ENCODE results near the gene SPSB1.

Gene SPSB1

DNA sequence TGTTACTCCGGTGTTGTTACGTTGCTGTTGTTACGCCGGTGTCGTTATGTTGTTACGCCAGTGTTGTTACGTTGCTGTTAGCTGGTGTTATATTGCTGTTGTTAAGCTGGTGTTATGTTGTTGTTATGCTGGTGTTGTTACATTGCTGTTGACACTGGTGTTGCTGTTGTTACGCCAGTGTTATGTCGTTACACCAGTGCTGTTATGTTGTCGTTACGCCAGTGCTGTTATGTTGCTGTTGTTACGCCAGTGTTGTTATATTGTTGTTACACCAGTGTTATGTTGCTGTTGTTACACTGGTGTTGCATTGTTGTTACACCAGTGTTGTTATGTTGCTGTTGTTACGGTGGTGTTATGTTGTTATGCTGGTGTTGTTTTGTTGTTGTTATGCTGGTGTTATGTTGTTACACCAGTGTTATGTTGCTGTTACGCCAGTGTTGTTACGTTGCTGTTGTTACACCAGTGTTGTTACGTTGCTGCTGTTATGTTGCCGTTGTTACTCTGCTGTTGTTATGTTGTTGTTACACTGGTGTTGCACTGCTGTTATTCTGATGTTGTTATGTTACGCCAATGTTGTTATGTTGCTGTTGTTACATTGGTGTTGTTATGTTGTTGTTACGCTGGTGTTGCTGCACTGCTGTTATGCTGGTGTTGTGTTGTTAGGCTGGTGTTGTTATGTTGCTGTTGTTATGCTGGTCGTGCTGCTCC, 32.5 kb upstream of the SPSB1 start:
- no peak for DNase-seq

DNA sequence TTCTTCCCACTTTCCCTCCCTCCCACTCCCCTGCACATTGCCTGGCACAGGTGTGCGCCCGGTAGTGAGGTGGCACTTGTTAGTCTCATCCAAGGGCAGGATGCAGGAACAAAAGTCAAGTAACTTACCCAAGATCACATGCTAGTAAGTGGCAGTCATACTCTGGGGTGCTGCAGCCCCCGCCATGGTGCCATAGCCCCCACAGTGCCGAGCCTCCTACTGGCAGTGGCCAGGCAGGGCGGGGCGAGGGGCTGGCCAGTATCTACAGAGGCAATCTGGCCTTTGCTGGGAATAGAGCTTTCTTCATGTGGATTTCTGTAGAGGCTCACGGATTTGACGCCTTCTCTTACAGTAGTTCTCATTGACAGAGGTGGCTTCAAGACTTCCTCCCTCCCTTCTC, 31.2 kb upstream of the SPSB1 start:
- DNase-seq: no peak

DNA sequence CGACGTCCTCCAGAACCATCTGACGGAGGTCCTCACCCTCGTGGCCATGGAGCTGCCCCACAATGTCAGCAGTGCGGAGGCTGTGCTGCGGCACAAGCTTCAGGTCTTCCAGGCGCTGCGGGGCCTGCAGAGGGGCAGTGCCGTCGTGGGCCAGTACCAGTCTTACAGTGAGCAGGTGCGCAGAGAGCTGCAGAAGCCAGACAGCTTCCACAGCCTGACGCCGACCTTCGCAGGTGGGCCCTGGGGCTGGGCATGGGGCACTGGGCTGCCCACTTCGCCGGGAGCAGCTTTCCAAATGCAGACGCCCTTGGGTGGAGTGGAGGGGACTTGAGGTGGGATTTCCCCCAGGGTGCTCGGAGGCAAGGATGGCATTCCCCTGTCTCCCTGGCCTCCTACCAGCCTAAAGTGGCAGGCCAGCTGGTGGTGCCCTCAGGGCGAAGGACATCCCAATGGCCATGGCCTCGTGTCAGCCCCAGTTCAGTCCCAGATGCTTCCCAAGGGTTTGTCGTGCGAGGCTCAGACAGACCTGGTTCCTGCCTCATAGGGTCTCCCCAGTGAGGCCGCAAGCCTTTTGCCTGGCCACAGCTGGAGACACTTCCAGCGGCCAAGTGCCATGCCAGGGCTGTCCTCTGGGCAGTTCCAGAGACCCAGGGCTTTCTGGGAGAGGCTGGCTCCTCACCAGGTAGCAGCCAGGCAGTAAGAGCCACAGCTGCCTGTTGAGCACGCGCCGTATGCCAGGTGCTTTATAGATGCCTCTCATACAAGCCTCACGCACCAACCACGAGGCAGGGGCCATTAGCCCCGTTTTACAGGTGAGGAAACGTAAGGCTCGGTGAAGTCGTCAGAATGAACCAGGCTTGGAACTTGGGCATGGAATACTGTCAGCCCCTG, 30.4 kb upstream of the SPSB1 start:
- no peak for DNase-seq

DNA sequence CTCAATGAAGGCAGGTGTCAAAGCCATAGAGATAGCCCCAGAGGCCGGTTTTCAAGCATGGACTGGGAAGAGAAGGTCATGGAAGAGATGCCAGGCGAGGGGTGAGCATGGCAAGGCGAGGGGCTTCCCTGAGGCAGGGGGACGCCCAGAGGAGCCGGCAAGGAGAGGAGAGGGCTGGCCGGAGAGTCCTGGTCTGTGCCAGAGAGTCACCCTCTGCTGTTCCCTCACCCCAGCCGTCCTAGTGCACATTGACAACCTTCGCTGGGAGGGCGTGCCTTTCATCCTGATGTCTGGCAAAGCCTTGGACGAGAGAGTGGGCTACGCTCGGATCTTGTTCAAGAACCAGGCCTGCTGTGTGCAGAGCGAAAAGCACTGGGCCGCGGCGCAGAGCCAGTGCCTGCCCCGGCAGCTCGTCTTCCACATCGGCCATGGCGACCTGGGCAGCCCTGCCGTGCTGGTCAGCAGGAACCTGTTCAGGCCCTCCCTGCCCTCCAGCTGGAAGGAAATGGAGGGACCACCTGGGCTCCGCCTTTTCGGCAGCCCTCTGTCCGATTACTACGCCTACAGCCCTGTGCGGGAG, 29.3 kb upstream of the SPSB1 start:
- no peak for DNase-seq

DNA sequence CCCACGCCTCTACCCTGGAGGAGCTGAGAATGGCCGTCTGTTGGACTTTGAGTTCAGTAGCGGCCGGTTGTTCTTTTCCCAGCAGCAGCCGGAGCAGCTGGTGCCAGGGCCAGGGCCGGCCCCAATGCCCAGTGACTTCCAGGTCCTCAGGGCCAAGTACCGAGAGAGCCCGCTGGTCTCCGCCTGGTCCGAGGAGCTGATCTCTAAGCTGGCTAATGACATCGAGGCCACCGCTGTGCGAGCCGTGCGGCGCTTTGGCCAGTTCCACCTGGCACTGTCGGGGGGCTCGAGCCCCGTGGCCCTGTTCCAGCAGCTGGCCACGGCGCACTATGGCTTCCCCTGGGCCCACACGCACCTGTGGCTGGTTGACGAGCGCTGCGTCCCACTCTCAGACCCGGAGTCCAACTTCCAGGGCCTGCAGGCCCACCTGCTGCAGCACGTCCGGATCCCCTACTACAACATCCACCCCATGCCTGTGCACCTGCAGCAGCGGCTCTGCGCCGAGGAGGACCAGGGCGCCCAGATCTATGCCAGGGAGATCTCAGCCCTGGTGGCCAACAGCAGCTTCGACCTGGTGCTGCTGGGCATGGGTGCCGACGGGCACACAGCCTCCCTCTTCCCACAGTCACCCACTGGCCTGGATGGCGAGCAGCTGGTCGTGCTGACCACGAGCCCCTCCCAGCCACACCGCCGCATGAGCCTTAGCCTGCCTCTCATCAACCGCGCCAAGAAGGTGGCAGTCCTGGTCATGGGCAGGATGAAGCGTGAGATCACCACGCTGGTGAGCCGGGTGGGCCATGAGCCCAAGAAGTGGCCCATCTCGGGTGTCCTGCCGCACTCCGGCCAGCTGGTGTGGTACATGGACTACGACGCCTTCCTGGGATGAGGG, 28.5 kb upstream of the SPSB1 start:
- DNase-seq: no peak

DNA sequence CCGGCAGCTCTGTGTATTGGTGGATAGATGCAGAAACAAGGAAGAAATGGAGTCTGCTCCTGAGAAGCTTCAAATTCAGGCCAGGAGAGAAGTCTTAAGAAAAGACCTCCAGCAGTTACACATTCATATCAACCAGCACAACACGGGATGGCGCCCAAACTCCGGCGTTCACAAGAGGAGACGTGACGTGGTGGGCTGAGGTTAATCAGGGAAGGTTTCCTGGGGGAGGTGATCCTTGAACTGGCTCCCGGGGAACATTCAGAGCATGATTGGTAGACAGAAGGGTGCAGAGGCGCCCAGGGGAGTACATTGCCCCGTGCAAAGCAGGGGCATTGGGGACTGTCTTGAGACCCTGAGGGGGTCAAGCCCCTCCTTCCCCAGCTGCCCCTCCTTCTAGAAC, 27.7 kb upstream of the SPSB1 start:
- DNase-seq: no peak

DNA sequence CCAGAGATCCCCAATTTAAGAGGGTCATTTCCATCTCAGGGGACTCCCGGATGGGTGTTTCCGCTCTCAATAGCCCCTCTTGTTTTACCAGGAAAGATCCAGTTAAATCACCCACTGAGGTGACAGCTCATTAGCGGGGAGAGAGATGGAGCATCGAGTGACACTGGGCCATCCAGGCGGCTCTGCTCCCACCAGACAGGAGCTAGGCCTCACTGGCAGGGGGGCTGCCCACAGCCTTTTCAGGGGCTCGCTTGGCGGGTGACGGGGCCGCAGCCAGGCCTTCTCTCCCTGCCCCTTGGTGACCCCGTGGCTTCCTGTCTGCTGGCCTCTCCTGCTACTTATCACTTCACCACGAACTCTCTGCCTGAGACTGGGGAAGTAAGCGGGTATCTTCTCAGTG, 26.7 kb upstream of the SPSB1 start:
- DNase-seq: no peak

DNA sequence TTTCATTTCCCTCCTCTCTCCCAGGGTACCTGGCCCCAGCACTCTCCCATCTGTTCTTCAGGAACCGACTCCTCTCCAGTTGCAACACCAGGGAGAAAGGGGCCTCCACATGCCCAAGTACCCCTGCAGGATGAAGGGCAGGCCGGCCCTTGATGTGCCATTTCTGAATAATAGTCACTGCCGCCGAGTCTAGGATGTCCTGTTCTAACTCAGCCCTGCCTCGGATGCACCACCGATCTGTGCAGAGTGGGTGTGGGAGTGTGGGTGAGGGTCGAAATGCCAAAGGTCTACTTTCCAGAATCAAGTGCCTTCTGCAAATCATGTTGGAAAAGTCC, 25.4 kb upstream of the SPSB1 start:
- DNase-seq: no peak

DNA sequence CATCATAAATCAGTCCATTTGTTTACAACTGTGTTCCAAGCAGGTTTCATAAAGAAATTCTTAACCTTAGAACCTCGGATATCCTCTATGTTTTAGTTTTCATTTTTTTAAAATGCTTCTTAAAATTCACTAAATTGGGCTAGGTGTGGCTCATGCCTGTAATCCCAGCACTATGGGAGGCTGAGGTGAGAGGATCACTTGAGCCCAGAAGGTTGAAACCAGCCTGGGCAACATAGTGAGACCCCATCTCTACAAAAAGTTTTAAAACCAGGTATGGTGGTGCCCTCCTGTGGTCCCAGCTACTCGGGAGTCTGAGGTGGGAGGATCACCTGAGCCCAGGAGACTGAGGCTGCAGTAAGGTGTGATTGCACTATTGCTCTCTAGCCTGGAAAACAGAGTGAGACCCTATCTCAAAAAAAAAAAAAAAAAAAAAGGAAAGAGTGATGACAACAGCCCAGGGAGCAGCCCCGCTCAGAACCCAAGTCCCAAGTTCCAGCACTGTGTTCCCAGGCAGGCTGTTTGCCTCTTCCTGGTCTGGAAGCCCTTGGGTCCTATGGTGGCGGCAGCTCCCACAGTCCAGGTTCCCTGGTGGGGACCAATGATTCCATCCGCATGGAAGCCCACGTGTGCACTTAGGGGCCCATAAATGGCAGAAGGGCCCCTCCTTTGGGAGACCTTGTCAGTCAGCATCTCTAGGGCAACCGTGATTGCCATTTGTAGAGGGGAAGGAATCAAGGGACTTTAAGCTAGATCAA, 24.7 kb upstream of the SPSB1 start:
- no peak for DNase-seq

DNA sequence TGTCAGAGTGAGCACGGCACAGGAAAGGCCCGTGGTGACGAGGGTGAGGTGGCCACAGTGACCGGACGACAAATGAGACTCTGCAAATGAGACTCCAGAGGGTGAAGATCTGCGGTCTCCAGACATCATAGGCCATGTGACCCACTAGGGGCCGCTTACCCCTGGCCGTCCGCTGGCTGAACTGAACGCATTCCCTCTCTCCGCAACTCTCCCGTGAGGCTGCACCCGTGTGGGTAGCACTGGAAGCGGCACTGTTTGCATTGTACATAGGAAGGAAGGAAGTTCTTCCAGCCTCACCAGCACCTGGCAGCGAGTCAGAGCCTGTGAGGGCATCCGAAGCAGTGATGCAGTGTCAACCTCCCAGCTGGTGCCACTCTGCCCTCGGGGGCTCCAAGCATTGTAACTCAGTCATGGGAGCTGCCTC, 23.6 kb upstream of the SPSB1 start:
- no peak for DNase-seq

DNA sequence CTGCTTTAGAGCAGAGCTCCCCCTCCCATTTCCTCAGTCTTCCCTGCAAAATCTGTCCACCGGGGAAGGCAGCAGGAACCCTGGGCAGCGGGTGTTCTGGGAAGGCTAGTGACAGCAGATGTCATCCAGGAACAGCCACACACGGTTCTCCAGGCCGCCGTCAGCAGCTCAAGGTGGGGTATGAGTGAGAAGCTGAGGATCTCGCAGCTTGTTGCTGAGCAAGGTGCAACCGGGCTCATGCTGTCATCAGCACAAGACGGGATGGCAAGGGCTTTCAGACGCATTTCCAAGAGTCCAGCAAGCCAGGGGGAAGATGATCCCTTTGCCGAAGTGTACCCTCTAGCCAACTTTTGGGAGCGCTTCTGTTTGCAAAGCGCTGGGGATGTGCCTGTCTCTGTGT, 23.0 kb upstream of the SPSB1 start:
- no peak for DNase-seq

DNA sequence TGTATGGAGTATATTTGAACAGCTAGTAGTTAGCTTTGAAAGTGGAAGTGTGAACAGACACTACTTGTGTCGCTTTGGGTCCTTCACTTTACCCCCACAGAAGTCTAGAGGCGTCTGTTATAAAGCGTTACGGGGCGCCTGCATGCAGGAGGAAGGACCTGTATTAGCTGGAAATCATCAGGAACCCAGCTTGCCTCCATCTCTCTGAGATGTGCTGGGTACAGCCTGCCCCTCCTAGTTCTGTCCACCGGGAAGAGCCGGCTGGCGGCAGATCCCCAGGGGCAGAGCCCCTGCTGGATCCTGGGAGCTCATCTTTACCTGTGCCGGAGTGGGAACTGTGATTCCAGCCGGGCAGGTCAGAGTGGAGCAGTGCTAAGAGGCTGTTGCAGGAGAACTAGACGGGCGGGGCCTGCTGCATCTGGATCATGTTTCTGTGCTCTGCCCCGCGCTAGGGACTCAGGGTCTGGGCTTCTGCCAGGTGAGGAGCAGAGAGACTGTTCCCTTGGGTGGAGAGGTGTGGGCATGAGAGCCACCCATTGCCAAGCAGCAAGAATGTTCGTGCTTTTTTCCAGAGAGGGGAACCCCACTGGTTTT, 22.3 kb upstream of the SPSB1 start:
- no peak for DNase-seq

DNA sequence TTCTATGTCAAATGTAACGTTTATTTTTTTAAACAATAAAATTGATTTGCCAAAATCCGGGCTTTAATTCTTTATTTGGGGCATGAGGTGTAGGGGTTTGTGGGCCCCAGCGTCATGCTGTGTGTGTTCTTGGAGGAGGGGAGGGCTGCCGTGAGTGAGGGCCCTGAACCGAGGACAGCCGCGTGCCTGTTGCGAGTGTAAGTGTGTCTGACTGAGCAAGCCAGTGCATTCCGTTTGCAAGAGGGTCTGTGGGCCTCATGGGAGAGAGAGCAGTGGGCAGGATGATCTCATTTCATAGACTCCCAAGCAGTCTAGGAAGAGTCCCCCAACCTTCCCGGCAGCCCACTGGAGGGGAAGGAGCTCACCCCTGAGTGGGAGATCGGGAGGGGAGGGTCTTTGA, 21.4 kb upstream of the SPSB1 start:
- DNase-seq: no peak

DNA sequence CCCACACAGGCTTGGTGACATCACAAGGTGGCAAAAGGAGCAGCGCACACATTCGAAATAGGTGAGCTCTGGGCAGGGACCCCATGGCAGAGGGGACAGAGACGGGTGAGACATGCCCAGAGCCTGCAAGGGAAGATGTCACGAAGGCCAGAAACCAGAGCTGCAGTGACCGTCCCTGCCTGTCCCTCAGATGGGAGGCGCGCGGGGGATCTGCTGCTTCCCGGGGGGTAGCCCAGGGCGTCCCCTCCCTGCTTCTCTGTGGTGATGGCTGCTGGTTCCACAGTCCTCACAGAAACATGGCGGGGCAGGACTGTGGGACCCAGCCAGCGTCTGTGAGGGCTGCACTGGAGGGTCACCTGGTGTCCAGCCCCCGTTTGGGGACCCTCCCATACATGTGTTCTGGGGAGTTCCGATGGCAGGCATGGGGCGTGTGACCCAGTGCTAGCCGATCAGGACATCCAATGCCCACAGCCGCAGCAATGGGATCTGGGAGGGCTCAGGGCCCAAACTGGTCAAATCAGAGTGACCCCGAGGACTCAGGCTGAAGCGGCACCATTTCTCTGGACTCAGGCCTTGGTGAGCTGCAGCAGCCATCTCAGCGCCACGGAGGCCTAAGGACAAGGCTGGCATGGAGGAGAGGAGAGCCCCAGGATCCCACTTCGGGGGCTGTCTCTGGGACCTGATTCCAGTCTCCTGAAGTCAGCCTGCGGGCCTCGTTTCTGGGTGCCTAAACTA, 20.7 kb upstream of the SPSB1 start:
- no peak for DNase-seq

DNA sequence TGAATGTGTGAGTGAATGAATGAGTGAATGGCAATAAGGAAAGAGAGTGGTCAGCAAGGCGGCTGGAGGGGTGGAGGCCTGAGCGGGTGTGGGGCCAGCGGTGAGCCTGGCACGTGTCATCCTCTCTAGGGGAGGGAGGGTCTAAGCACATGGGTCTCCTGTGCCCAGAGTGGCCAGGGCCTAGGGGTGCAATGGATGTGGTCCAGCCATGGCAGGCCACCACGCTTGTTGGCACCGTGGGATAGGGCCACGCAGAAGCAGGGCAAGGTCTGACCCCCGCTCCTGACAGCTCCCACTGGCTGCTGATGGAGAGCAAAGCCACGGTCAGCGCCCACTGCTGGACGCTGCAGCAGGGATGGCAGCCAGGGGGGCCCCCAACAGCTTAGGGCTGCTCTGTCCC, 19.5 kb upstream of the SPSB1 start:
- DNase-seq: no peak

DNA sequence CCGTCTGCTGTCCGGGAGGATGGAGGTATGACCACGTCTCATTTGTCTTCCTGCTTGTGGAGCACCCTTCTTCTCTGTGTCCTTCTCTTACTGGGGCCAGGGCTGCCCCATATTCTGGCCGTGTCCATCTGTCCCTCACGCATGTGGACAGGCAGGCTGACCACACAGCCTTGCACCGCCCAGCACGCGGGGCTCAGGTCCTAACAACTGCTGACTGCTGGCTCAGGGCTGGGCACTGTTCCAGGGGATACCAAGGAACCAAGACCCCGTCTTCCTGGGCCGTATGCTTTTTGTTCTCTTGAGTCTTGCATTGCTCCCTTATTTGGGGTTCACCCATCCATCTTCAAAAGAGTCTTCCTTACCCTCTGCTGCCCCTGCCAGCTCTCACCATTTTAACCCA, 17.5 kb upstream of the SPSB1 start:
- no peak for DNase-seq

DNA sequence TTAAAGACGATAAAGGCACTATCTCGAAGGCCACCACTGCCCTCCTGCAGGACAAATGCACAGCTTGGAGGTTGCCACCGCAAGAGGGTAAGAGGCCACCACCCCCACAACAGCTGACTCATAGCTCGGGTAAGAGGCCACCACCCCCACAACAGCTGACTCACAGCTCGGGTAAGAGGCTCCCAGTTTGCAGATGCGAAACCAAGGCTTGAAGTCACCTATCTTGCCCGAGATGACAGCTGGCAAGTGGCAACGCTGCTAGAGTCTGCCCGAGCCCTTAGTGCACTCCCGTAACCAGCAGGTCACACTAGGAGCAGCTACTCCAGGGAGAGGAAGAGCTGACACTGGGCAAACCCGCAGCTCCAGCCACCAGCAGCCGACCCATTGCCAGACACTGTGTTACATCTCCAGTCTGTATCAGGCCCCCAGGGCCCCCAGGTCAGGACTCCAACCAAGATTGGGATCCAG, 17.1 kb upstream of the SPSB1 start:
- DNase-seq: peak; percentile 60 to 67

DNA sequence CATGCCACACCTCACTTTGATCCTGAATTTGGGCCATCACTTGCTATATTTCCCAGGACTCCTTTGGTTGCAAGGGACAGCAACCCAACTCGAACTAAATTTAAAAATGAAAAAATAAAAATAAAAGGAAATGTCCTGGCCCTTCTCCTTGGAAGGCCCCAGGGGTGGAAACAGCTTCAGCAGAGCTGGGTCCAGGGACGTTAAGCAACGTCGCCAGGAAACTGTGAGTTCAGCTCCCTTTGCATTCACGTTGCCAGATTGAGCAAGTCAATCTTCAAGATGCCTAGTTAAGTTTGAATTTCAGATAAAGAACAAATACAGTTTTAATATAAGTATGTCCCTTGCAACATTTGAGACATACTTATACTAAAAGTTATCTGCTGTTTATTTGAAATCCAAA, 14.6 kb upstream of the SPSB1 start:
- no peak for DNase-seq

DNA sequence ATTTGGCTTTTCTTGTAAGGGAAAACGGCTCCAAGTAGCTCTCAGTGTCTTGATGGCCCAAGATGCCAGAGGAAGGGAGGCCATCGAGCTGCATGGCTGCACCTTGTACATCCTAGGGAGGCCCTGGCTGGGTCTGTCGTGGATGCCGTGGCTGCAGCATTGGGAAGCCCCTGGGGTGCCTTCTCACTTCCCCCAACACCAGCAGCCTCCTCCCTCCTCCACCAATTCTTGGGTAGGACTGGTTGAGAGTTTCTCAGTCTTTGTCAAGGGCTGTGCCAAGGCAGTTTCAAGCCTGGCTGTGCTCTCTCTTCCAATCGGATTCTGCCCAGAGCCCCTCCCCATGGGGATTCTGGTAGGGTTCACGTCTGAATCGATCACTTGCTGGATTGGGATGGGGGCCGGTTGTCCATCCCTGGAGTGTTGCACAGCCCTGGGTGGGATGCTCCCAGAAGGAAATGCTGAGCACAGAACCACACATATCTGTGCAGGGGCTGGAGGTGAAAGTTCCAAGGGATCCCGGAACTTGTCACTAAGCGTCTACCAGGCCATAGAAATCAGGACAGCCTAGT, 14.0 kb upstream of the SPSB1 start:
- DNase-seq: no peak

DNA sequence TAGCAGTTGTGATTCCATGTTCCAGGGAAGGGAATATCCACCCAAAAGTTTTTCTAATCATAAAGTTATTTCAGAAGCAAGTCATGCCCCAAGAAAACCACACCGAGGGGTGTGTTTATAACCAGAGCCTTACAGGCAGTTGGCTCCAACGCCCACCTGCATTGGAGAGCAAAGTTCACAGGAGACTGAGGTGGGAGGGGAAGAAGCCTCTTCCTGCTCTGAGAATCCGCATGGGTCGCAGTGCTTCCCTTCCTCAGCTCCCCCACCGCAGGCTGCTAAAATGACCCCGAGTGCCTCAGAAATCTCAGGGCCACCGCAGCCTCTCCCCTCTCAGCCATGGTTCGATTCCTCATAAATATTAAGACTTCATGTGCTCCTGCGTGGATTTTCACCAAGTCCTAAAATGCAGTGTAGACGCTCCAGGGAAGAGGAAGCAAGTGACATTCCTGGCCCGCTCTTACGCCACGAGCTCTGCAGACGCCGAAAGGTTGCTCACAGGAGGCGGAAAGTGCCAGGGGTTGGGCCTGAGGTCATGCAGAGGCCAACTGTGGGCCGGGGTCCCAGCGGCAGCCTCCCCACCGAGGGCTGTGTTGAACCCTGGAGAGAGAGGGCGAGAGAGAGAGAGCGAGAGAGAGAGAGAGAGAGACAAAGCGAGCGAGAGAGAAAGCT, 13.4 kb upstream of the SPSB1 start:
- no peak for DNase-seq

All from stimulated activated CD4-positive, alpha-beta T cell treated with anti-CD3 and anti-CD28 coated beads, Interleukin-2, amount 100 ng/mL, for 48 hours (primary cell).